GM19372 (cell line): Measurements from ENCODE around the gene TRIP6.

ENCODE experiments used
- ATAC-seq: cut with Tn5 transposase; IDR thresholded peaks from one replicate; pipeline ENCODE4 v1.9.1; 2021; ENCODE audit warnings: mild to moderate bottlenecking, low read depth, moderate library complexity; ENCODE audit not compliant: unreplicated experiment

Gene TRIP6

DNA sequence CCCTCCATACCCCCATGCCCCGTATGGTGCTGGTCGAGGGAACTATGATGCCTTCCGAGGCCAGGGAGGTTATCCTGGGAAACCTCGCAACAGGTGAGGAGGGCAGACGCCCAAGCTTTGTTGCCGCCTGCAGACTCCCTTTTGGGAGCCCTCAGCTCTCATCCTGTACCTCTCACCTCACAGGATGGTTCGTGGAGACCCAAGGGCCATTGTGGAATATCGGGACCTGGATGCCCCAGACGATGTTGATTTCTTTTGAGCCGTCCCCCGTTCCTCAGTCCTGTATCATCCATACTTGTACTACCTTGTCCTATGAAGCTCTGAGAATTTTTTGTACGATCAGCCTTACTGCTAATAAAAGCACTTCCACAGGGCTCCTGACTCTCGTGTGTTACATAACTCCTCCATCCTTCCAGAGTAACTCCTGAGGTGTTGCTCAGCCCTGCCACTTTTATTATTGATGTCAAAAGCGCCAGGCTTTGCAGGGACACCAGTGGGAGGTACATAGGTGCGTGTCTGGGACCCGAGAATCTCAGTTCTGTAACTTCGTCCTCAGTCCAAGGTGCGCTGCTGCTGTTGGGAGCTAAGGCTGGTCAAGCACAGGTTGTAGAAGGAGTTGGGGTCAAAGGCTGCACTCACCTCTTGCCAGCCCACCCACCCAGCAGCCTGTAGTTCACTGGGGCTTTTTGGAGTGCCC is 21.3 kb downstream of the TRIP6 start:
- no peak for ATAC-seq

DNA sequence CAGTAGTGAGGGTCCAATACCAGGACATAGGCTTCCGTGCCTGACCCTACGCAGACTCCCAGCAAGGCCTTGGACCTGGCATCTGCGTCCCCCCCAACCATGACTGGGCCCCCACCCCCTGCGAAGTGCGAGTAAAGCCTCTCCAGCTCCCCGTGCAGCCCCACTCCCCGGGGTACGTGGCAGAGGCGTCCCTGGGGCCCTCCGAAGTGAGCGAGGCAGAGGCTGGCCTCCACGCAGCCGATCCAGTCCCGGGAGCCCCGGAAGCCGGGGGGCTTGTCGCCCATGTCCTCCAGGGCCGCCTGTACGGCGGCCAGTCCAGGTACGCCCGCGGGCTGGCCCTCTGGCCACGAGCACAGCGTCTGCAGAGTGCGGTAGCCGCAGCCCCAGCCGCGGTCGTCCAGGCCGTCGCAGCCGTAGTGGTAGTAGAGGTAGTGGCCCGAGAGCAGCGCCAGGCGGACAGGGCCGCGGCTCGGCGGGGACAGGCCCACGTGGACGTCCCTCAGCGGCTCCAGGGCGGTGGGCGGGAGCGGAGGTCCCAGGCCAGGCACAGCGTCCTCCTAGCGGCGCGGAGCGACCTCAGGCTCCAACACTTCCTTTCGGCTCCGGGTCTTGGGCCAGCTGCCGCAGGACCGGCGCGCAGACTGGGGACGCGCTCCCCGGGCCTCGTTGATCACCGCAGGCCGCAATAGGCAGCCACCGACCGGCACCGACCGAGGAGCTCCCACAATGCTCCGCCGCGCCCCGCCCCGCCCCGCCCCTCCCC is 22.0 kb downstream of the TRIP6 start, which contains the start of gene UFSP1:
UFSP1 (minus strand) TSS at position 728 of the 763 bp plus-strand sequence; CDS start at position 284, 444 bp downstream.
- peak; percentile 33 for ATAC-seq

DNA sequence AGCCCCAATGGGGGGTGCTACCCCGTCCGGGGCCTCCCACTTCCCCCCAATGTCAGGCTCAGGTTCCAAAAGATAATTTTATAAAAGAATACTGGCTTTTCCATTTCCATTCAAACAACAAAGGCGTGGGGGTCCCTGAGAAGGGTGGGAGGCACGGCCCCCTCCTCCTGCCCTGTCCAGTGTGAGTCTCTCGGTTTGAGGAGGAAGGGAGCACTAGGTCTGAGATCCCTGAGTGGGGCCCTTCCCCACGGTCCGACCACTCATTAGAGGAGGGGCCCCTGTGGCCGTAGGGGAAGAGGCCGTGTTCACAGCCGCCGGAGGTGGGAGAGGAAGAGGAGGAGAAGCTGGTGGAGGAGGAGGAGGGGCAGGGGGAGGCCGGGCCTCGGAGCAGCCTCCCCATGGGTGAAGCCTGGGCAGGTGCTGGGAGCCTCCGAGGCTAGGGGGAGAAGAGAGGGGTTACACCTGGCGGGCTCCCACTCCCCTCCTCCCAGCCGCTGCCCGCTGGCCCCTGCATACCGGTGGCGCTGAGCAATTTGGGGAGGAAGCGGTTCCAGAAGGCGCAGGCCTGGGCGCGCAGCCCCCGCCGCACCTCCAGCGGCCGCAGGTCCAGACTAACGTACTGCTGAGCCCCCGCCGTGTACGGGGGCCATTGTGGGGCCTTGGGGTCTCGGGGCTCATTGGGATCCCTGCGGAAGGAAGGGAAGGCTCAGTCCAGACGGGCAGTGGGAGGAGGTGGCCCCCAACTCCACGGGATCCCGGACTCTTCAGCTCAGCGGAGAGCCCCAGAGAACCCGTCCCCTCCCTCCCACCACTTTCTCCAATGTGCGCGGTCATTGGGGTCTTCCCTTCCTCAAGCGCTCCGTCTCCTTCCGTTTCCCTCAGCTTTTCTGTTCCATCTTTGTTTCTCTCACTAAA is 23.7 kb downstream of the TRIP6 start:
- ATAC-seq = no peak

DNA sequence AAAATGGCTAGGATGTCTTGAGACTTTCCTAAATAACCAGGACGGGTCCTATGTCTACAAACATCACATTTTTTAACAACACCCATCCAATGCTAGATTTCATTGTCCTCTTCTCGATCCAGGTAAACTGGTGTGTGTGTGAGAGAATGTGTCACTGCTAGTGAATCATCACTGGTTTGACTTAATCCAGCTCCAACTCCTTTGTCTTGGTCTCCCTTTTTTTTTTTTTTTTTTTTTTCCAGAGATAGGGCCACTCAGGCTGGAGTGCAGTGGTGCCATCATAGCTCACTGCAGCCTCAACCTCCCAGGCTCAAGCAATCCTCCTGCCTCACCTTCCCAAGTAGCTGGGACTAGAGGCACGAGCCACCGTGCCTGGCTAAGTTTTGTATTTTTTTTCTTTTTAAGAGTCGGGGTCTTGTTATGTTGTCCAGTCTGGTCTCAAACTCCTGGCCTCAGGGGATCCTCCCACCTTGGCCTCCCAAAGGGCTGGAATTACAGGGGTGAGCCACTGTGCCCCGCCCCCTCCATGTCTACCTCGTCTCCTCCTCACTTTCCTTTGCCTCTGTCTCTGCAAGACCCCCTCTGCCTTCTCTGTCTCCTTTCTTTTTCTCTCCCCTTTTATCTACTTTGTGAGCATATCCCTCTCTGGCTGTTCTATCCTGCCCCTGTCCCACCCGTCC is 24.5 kb downstream of the TRIP6 start:
- ATAC-seq = no peak

DNA sequence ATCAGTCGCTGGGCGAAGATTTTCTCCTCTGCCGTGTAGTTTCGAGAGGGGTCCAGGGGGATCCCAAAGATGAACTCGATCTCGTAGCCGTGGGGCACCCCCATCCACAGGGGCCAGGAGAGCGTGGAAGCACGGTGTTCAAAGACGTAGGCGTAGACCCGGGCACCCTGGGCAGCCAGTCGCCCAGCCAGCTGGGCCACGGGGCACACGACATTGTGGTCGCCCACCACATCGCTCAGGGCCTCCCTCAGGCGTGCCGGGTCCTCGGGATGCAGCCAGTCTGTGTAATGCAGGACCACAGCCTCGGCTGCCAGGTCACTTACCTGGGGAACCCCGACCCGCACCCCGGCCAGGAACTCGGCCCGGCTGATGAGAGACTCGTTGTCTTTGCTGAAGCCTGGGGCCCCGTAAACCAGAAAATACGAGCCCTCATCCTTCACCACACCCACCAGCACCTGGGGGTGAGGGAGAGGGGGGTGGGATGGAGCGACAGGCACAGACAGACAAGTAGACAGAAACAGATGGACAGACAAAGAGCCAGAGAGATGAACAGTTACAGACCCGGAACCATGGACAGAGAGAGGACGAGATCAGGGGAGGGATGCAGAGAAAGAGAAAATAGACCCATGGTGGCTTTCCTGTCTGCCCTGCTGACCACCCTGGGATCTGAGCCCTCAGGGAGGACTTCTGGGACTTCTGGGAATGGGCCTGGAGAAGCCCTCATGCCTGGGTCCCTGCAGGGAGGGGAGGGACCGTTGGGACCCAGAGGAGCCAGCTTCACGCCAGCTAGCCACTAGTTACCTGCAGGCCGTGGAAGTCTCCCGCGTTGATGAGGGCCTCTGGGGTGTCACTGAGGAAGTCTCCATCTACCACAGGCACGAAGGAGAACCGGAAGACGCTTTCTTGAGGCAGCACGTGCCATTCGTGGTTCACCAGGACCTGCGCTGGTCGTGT is 25.5 kb downstream of the TRIP6 start:
- no peak for ATAC-seq

DNA sequence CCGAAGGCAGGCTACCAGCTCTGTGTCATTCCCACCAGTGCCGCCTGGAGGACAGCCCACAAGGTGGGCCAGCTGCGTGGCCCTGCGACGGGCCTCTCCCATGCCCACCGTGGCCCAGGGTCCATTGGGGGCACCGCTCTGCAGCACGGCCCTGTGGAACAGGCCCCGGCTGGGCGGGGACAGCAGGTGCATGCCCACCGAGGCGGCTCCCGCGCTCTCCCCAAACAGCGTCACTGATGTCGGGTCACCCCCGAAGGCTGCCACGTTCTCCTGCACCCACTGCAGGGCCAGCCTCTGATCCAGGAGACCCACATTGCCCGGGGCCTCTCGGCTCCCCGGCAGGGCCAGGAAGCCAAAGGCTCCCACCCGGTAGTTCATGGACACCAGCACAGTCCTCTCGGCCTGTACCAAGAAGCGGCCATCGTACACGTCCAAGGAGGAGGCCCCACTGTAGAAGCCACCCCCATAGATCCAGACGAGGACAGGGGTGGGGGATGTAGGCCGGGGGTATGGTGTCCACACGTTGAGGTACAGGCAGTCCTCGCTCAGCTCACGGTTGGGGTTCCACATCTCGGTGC is 26.2 kb downstream of the TRIP6 start:
- no peak for ATAC-seq

DNA sequence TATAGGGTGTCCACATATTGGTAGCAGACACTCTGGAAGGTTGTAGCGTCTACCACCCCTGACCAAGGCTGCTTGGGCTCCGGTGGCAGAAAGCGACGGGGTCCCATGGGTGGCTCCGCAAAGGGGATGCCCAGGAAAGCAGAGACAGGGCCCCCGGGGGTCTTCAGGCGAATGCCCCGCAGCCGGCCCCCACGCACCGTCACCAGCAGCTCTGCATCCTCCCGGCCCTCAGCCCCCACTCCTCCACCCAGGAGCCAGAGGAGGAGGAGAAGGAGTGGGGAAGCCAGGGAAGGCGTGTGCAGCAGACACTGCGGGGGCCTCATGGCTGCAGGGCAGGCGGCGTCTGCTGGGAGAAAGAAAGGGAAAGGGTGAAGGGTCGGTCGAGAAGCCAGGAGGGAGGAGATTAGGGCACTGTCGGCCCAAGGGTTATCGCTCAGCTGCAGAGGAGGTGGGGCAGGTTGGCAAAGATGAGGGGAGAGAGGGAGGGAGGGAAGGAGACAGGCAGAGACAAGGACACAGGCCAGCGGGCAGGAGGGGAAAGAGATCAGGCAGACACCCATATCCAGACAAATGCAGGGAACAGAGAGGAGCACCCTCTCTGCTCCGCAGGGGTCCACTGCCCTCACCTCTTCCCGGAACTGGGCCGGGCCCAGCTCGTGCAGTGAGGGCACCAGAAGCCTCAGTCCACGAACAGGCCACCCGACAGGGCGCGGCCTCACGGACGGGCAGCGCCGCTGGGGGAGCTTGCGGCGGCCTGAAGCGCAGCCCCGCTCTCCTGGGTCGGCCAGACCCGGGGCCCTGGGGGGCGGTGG is 26.9 kb downstream of the TRIP6 start:
- ATAC-seq = no peak

DNA sequence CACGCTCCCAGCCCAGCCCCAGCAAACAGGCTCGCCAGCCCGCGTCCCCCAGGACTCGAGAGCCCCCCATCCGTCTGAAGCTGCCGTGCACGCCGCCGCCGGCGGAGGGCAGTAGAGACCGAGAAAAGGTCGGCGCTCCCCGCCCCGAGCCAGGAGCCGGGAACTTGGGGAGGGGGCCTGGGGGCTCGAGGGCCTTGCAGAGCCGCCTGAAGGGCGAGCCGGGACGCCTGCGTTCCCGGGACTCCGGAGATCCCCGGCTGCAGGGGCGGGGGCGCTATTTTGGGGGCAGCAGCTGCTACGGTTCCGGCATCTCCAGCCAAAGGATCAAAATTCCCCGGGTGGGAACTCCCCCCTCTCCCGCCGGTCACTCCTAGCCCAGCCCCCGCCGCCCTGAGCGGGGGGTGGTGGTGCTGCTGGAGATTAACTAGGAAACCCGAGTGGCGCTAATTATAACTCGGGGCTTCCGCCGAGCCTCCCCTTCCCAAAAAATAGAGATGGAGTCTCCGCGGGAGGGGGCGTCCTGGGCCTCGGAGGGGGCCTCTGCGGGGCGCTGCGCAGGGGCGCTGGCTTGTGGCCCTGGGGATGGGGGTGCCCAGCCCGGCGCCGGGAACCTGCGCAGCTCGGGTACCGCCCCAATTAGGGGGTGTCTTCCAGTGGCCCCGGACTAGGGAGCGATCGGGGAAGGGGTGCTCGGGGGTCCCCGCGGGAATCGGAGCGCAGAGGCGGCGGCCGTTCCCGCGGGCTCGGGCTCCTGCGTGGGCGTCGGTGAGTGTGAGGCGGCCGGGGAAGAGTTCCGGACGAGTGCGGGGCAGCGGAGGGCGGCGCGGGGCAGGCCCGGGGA is 27.9 kb downstream of the TRIP6 start:
- ATAC-seq = no peak

DNA sequence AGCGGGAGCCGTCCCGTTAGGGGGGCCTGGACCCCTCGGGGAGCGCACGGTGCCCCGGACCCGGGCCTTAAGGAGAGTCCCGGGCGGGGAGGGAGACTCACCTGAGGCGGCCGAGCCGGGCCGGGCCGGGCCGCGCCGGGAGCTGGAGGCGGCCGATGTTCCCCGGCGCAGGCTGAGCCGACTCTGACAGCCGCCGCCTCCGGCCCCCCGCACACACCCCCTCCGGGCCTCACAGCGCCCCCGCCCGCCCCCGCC is 28.4 kb downstream of the TRIP6 start, which contains the start of gene ACHE:
ACHE (minus strand) TSS at position 188 of the 255 bp plus-strand sequence. CDS start 1,656 bp downstream, outside the sequence.
- no peak for ATAC-seq

DNA sequence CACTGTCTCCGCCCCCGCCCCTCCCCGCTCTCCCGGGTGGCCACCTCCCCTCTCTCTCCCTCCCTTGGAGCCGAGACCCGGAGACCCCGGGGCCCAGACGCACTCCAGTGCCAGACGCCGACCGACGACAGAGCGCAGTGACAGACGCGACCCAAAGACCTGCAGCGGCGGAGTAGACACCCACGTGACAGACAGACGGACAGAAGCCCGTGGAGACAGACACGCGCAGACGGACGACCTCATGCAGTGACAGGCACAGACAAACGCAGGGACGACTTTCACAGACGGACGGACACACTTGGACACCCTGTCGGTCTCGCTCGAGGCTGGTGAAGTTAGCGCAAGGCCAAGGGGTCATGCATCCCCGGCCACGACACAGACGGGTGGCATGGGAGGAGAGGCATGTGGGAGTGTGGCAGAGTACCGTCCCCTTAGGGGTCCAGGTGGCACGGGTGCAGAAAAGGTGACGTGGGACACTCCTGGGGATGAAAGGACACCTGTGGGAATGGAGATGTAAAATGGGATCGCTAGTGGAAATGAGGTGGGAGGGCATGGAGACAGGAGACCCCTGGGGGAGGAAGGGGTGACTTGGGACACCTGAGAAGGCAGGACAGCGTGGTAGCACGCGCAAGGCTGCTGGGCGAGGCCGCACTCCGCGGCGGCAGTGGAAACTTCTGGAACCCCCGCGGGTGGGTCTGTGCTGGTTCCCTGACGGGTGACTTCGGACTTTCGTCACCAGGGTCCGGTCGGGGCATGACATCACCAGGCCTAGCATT is 29.0 kb downstream of the TRIP6 start:
- ATAC-seq = no peak

DNA sequence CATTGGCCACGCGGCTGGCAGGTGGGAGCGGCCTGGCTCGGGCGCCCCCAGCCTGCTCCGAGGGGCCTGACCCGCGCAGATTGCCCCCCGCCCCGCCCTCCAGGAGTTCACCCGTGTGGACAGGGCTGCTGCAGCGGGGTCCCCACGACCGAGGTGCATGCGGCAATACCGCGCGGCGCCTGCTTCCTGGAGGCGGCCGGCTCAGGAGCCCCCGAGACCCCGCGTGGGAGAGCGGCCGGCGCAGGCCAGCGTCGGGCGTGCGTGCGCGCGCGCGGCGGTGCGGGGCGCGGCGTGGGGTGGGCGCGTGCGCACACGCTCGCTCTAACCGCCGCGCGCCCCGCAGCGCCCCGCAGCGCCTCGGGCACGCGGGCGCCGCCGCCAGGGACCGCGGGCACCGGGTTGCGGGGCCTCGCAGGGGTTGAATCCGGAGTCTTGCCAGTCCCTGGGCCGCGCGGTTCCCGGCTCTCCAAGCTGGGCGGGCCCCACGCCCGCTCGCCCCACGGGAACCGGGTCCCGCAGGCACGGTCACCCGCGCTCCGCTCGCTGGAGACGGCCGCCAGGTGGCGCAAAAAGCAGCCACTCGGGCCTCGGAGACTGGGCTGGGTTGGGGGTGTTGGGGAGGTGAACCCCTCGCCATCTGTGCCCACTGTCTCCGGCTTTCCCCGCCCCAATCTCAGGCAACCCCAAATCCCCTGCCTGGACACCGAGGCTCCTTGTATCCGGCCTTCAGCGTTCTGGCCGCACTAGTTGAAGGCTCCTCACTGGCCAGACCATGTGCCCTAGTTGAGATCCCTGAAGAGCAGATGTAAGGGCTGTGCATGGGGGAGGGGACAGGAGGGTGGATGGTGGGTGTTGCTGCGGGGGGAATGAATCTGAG is 29.8 kb downstream of the TRIP6 start:
- no peak for ATAC-seq

DNA sequence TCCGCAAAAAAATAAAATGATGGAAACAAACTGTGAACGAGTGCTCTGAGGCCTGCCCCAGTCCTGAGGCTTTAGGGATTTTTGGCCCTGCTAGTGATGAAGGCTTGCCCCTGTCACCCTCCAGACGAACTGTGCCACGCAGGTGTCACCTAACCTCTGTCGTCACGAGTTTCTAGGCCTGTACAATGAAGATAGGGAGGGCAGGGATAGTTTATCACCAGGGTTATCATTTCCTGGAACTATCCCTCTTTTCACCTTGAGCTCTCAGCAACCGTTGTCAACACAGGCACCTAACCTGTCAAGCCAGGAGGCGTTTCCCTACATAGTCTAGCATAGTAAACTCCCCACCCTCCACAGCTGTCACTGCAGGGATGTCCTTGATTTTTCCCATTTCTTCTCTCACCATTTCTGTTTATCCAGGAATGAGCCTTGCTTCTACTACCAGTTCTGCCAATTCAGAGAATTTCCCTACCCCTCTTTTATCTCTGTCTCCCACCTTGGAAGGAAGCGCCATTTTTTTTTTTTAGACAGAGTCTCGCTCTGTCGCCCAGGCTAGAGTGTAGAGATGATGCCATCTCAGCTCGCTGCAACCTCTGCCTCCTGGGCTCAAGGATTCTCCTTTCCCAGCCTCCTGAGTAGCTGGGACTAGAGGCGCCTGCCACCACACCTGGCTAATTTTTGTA is 30.7 kb downstream of the TRIP6 start:
- no peak for ATAC-seq

DNA sequence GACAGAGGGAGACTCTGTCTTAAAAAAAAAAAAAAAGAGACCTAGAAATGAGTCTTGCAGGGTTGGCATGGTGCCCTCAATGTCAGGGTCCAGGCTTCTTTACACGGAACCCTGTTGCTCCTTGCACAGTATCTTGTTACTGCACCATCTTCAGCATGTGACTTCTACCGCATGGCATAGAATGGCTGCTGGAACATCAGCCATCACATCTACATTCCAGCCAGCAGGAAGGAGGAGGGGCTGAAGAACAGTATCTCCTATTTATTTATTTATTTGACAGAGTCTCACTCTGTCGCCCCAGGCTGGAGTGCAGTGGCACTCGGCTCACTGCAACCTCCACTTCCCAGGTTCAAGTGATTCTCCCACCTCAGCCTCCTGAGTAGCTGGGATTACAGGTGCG is 32.2 kb downstream of the TRIP6 start:
- ATAC-seq = no peak

DNA sequence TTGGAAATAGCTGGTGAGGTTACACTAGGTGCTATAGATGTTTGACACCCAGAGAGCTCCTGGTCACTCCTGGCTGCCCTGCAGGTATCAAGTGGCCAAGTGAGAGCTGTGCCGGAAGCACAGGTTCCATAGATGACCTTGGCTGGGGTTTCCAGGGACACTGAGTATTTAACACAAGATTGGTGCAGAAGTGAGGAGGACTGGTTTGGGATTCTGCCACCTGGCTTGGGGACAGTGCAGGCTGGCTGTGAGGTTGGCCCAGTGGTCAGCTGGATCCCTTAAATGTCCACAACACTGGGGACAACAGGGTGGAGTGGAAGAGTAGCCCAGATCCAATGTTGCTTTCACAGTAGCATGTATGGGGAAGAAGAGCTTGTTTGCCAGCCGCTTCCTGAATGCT is 33.8 kb downstream of the TRIP6 start:
- no peak for ATAC-seq

DNA sequence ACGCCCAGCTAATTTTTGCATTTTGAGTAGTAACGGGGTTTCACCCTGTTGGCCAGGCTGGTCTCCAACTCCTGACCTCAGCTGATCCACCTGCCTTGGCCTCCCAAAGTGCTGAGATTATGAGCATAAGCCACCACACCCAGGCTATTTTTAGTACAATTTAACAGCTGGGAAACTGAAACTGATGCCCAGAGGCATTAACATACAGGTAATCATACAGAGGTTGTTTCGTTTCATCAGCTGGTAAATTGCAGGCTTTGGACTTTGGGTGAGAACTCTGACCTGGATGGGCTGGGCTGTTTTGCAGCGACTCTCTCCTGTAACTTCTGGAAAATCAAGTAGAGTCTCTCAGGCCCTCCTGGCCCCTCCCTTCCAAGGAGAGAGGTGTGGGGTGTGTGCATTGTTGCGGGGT is 34.7 kb downstream of the TRIP6 start:
- ATAC-seq = no peak
